Measurements from ENCODE around the gene RRAD.

DNA sequence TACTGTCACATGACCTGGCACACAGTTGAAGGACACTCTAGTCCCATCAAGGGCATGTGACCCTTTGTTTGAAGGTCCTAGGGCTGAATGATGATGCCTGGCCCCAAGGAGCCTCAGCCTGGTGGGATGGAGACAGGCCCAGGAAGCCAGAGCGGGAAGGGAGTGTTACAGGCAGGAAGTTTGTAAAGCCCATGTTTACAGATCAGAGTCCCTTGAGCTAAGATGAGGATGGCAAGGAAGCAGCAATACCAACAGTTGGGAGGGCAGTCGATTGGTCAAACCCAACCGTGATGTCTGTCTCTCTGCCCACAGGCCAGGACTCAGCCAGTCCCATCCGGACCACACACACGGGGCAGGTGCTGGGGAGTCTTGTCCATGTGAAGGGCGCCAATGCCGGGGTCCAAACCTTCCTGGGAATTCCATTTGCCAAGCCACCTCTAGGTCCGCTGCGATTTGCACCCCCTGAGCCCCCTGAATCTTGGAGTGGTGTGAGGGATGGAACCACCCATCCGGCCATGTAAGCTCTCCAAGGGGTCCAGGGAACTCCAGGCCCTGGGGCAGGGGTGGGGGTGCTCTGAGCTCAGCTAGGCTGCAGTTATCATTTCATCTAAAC is 12.5 kb upstream of the RRAD start:
- TF ChIP-seq, protein P1, sequence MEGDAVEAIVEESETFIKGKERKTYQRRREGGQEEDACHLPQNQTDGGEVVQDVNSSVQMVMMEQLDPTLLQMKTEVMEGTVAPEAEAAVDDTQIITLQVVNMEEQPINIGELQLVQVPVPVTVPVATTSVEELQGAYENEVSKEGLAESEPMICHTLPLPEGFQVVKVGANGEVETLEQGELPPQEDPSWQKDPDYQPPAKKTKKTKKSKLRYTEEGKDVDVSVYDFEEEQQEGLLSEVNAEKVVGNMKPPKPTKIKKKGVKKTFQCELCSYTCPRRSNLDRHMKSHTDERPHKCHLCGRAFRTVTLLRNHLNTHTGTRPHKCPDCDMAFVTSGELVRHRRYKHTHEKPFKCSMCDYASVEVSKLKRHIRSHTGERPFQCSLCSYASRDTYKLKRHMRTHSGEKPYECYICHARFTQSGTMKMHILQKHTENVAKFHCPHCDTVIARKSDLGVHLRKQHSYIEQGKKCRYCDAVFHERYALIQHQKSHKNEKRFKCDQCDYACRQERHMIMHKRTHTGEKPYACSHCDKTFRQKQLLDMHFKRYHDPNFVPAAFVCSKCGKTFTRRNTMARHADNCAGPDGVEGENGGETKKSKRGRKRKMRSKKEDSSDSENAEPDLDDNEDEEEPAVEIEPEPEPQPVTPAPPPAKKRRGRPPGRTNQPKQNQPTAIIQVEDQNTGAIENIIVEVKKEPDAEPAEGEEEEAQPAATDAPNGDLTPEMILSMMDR (conservative IDR thresholded peaks at IDR 0.05; ENCODE audit: low read depth, low read length) = no peak
- TF ChIP-seq EZH2 (IDR thresholded peaks at IDR 0.05; ENCODE audit: low read length, unreplicated experiment) (no peak), EZH2phosphoT487 (IDR thresholded peaks at IDR 0.05; ENCODE audit: borderline replicate concordance, low read length) (no peak)
